Activated naive CD4-positive, alpha-beta T cell treated with anti-CD3 and anti-CD28 coated beads, Interleukin-2, amount 50 U/mL, for 16 hours (primary cell): ENCODE results near the gene C10orf67.
"Not testable (repeated sequence)": the region's sequence is repeated elsewhere in the genome, so short reads cannot be mapped to it uniquely, and the experiment has no call there.

ENCODE experiments used
- DNase-seq: peaks from one replicate; pipeline ENCODE4 v3.0.0-alpha.2; 2020

C10orf67 gene

GRCh38 chr10:23362069-23362830, 17.7 kb upstream of the C10orf67 start:
- no peak for DNase-seq

- no peak for DNase-seq
Measured at GRCh38 chr10:23361665-23362064, 17.1 kb upstream of the C10orf67 start.

- DNase-seq = no peak
Measured at GRCh38 chr10:23359692-23360380, 15.2 kb upstream of the C10orf67 start.

- no peak for DNase-seq
Measured at GRCh38 chr10:23358357-23358756, 13.8 kb upstream of the C10orf67 start.

GRCh38 chr10:23354630-23355279, 10.2 kb upstream of the C10orf67 start:
- no peak for DNase-seq

- no peak for DNase-seq
Measured at GRCh38 chr10:23351926-23352519, 7.4 kb upstream of the C10orf67 start.

GRCh38 chr10:23350706-23351105, 6.1 kb upstream of the C10orf67 start:
- not testable (repeated sequence) for DNase-seq

GRCh38 chr10:23345861-23346260, 1.3 kb upstream of the C10orf67 start:
- DNase-seq = no peak

GRCh38 chr10:23343591-23344240, 881 bp downstream of the C10orf67 start:
- peak; percentile 61 for DNase-seq

GRCh38 chr10:23342213-23342884, 2.2 kb downstream of the C10orf67 start:
- no peak for DNase-seq

GRCh38 chr10:23341004-23341403, 3.6 kb downstream of the C10orf67 start:
- no peak for DNase-seq

GRCh38 chr10:23340354-23340753, 4.2 kb downstream of the C10orf67 start:
- no peak for DNase-seq

GRCh38 chr10:23338886-23339285, 5.7 kb downstream of the C10orf67 start:
- no peak for DNase-seq

GRCh38 chr10:23338155-23338828, 6.3 kb downstream of the C10orf67 start:
- no peak for DNase-seq

- DNase-seq = no peak
Measured at GRCh38 chr10:23337616-23338015, 7.0 kb downstream of the C10orf67 start.

GRCh38 chr10:23331567-23332301, 12.9 kb downstream of the C10orf67 start:
- DNase-seq = no peak

- DNase-seq = no peak
Measured at GRCh38 chr10:23330948-23331347, 13.6 kb downstream of the C10orf67 start.

- no peak for DNase-seq
Measured at GRCh38 chr10:23326544-23327307, 17.9 kb downstream of the C10orf67 start.

- no peak for DNase-seq
Measured at GRCh38 chr10:23325132-23325531, 19.5 kb downstream of the C10orf67 start.

GRCh38 chr10:23324351-23324750, 20.2 kb downstream of the C10orf67 start:
- no peak for DNase-seq
